OCI-LY1 (cell line): Measurements from ENCODE around the gene BMPER.

ENCODE experiments used
- H2AFZ ChIP-seq: fragments of 200-600 bp; sonication (generic), shearing (Covaris generic); 2 replicates; pipeline ENCODE4 v1.6.0; 2014; ENCODE audit warnings: antibody characterized with exemption, mild to moderate bottlenecking, low read length
- H3F3A ChIP-seq: fragments of 200-600 bp; sonication (generic), shearing (Covaris generic); 2 replicates; pipeline ENCODE4 v1.6.0; 2014; ENCODE audit warnings: mild to moderate bottlenecking, antibody characterized with exemption, low read length, moderate library complexity; ENCODE audit not compliant: insufficient read depth
- H3K27ac ChIP-seq: fragments of 200-600 bp; sonication (generic); 2 replicates; pipeline ENCODE4 v1.5.1; 2014; ENCODE audit warnings: low read length, mixed run types, mild to moderate bottlenecking, low read depth; ENCODE audit not compliant: poor library complexity, severe bottlenecking
- H3K27me3 ChIP-seq: fragments of 200-600 bp; sonication (generic); 2 replicates; pipeline ENCODE4 v1.6.0; 2014; ENCODE audit warnings: antibody characterized with exemption, mild to moderate bottlenecking, low read length, moderate library complexity; ENCODE audit not compliant: insufficient read depth
- H3K36me3 ChIP-seq: fragments of 200-600 bp; sonication (generic); 2 replicates; pipeline ENCODE4 v1.6.1; 2014; ENCODE audit warnings: mild to moderate bottlenecking, antibody characterized with exemption, low read length, moderate library complexity, mixed read lengths; ENCODE audit not compliant: insufficient read depth
- H3K4me1 ChIP-seq: fragments of 200-600 bp; sonication (generic); 2 replicates; pipeline ENCODE4 v1.5.1; 2014; ENCODE audit warnings: mild to moderate bottlenecking, low read length, moderate library complexity; ENCODE audit not compliant: insufficient read depth, severe bottlenecking
- H3K4me2 ChIP-seq: fragments of 200-600 bp; sonication (generic), shearing (Covaris generic); 2 replicates; pipeline ENCODE4 v1.6.1; 2014; ENCODE audit warnings: low read length
- H3K4me3 ChIP-seq: fragments of 200-600 bp; sonication (generic); 2 replicates; pipeline ENCODE4 v1.5.1; 2014; ENCODE audit warnings: low read length, low read depth, mild to moderate bottlenecking, mixed read lengths; ENCODE audit not compliant: poor library complexity, severe bottlenecking
- H3K79me2 ChIP-seq: fragments of 200-600 bp; shearing (Covaris generic); 2 replicates; pipeline ENCODE4 v1.6.1; 2016; ENCODE audit warnings: mixed run types, low read length, mixed read lengths; ENCODE audit not compliant: insufficient read depth
- H3K9ac ChIP-seq: fragments of 200-600 bp; sonication (generic), shearing (Covaris generic); 2 replicates; pipeline ENCODE4 v1.6.1; 2014; ENCODE audit warnings: mild to moderate bottlenecking, low read length, mixed read lengths
- H3K9me2 ChIP-seq: fragments of 200-600 bp; sonication (generic), shearing (Covaris generic); 2 replicates; pipeline ENCODE4 v1.6.1; 2014; ENCODE audit warnings: low read depth, mild to moderate bottlenecking, low read length, mixed read lengths
- H3K9me3 ChIP-seq: fragments of 200-600 bp; shearing (Covaris generic); 2 replicates; pipeline ENCODE4 v1.6.1; 2014; ENCODE audit warnings: low read length, mixed read lengths
- H4K20me1 ChIP-seq: fragments of 200-600 bp; sonication (generic), shearing (Covaris generic); 2 replicates; pipeline ENCODE4 v1.6.0; 2016; ENCODE audit warnings: mild to moderate bottlenecking, low read length; ENCODE audit not compliant: insufficient read depth
- CTCF ChIP-seq: fragments of 200-600 bp; sonication (generic), shearing (Covaris generic); IDR thresholded peaks from 2 replicates; pipeline ENCODE4 v1.5.1; 2017; ENCODE audit warnings: mild to moderate bottlenecking, antibody characterized with exemption, low read length, moderate library complexity, mixed read lengths
- EZH2 ChIP-seq: fragments of 200-600 bp; sonication (generic), shearing (Covaris generic); IDR thresholded peaks from 2 replicates; pipeline ENCODE4 v1.8.0; 2017; ENCODE audit warnings: borderline replicate concordance, mixed run types, mild to moderate bottlenecking, antibody characterized with exemption, low read length, moderate library complexity, mixed read lengths

BMPER gene

DNA sequence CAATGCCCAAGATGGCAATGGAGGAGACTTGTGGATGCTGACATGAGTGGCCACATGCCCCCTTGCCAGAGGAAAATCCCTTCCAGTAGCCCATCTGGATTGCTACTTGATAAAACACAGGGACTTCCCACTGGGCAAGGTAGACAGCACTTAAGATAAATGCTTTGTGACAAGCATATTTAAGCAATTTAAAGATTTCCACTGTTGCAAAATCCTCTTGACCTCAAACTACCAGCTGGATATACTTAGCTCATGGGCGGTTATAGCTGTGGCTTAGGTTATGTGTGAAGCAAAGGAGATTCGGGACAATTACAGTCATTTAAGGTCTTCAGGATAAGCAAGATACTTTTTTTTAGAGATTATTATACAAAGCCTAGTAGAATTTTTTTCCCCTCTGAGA lies 238.1 kb downstream of the BMPER start:
- Histone ChIP-seq H3K4me1 (no peaks in the 10 kb centered on the region), H3K9me3 (no peaks in the 10 kb centered on the region), H3K27me3 (no peaks in the 10 kb centered on the region; the same call in none of the 2 replicates), H3K9ac (no peak overlapping the region), H3K9me2 (no peaks in the 10 kb centered on the region), H4K20me1 (no peaks in the 10 kb centered on the region), H2AFZ (no peak overlapping the region), H3K4me3 (no peak overlapping the region), H3K27ac (no peak overlapping the region), H3K4me2 (no peak overlapping the region), H3F3A (no peaks in the 10 kb centered on the region), H3K36me3 (no peaks in the 10 kb centered on the region), H3K79me2 (no peaks in the 10 kb centered on the region)
- no peak for TF ChIP-seq CTCF
- no peak for TF ChIP-seq EZH2

DNA sequence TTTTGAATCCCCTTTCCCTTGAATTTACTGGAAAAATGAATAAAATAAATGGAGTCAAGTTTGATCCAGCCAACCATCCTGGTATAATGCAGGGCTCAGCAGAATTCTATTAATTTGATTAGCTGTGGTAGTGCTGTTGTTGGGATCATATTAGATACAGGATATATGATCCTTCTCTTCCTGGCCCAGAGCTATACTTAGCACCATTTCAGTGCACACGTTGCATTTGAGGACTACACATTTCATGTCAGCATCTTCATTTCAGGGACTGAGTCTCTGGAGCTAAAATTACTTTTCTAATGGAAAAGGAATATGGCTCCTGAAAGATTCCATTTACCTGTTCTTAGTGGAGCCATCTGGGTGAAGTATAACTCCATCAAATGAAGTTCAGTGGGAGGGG lies 240.3 kb downstream of the BMPER start:
- no peak for TF ChIP-seq EZH2
- no peak for TF ChIP-seq CTCF
- no peaks in the 10 kb centered on the region for H3F3A ChIP-seq
- H2AFZ ChIP-seq, result no peak overlapping the region
- H3K36me3 ChIP-seq, result no peaks in the 10 kb centered on the region
- H3K4me2 ChIP-seq, result no peak overlapping the region
- no peak overlapping the region for H3K4me3 ChIP-seq
- no peaks in the 10 kb centered on the region; the same call in 1 of the 2 replicates for H3K27me3 ChIP-seq
- H3K4me1 ChIP-seq, result no peaks in the 10 kb centered on the region
- no peaks in the 10 kb centered on the region for H3K9me3 ChIP-seq
- no peaks in the 10 kb centered on the region for H4K20me1 ChIP-seq
- H3K79me2 ChIP-seq, result no peaks in the 10 kb centered on the region
- no peak overlapping the region for H3K9ac ChIP-seq
- H3K9me2 ChIP-seq, result no peaks in the 10 kb centered on the region
- no peak overlapping the region for H3K27ac ChIP-seq

GRCh38 chr7:34153656-34154270 lies 248.4 kb downstream of the BMPER start:
- Histone ChIP-seq H4K20me1 (no peaks in the 10 kb centered on the region), H3K9me2 (no peaks in the 10 kb centered on the region), H3K79me2 (no peaks in the 10 kb centered on the region), H3K9ac (no peak overlapping the region), H3K4me1 (no peaks in the 10 kb centered on the region), H3F3A (no peaks in the 10 kb centered on the region), H3K27ac (no peak overlapping the region), H3K36me3 (no peaks in the 10 kb centered on the region), H3K4me3 (no peak overlapping the region), H2AFZ (no peak overlapping the region), H3K27me3 (no peaks in the 10 kb centered on the region), H3K4me2 (no peak overlapping the region), H3K9me3 (no peaks in the 10 kb centered on the region)
- TF ChIP-seq CTCF (no peak), EZH2 (no peak)
